Right lobe of liver (tissue), 6 donors: ENCODE data around the gene OPTC. TPM values are rescaled to one million over a fixed set of nuclear protein-coding genes. Genes with fewer than 3 reads are reported as not detected.

Experiments
- ATAC-seq, 4 donors: fragments of 200-7000 bp; cut with Tn5 transposase; one replicate each; pipeline ENCODE4 v1.9.1; 2020; ENCODE audit warnings: mild to moderate bottlenecking in 4 of 4, moderate library complexity in 4 of 4
- DNase-seq, 3 donors: peaks; one replicate each; pipeline ENCODE4 v3.0.0-alpha.2; 2020
- H3K27ac ChIP-seq, 3 donors: fragments of 200-600 bp; one replicate each; pipeline ENCODE4 v1.8.0; 2022
- H3K27me3 ChIP-seq, 2 donors: fragments of 200-600 bp; one replicate each; pipeline ENCODE4 v1.8.0; 2022
- H3K36me3 ChIP-seq, 4 donors: fragments of 200-600 bp; sonication (generic) in 1 of 4; one replicate each; pipeline versions ENCODE4 v1.5.1 to v1.8.0; 2017 to 2022; ENCODE audit warnings: control low read depth in 1 of 4
- H3K4me1 ChIP-seq, 4 donors: fragments of 200-600 bp; sonication (generic) in 1 of 4; one replicate each; pipeline versions ENCODE4 v1.5.1 to v1.8.0; 2017 to 2022; ENCODE audit warnings: control low read depth in 1 of 4
- H3K4me3 ChIP-seq, 3 donors: fragments of 200-600 bp; one replicate each; pipeline ENCODE4 v1.8.0; 2022
- H3K9me3 ChIP-seq, 4 donors: fragments of 200-600 bp; sonication (generic) in 1 of 4; one replicate each; pipeline versions ENCODE4 v1.5.1 to v1.8.0; 2017 to 2022; ENCODE audit warnings: control low read depth in 1 of 4
- CTCF ChIP-seq, 4 donors: fragments of 200-600 bp in 3 of 4; fragments of 450-650 bp in 1 of 4; IDR thresholded peaks; one replicate each; pipeline versions ENCODE4 v1.5.1 to v1.8.0; 2016 to 2022; ENCODE audit warnings: antibody characterized with exemption in 4 of 4, mild to moderate bottlenecking in 2 of 4
- POLR2A ChIP-seq: fragments of 450-650 bp; IDR thresholded peaks from one replicate; pipeline ENCODE4 v1.6.1; 2017; ENCODE audit warnings: antibody characterized with exemption, mild to moderate bottlenecking
- WGBS: methylation state at CpG from one replicate; pipeline ENCODE4 v1.1.6; 2018; ENCODE audit warnings: low coverage, low lambda C conversion rate; ENCODE audit not compliant: insufficient coverage; ENCODE audit errors: missing lambda C conversion rate; 5-methylcytosine and 5-hydroxymethylcytosine counted together
- intact Hi-C, 2 donors: fragments of 100-400 bp; cut with DNase I; formaldehyde crosslinking; loops; one replicate each; pipeline versions ENCODE4 v1.11.2 to v1.14.1; 2022
- total RNA-seq, 6 experiments: library from RNA; depleted of rRNA in 2 of 6; stranded (reverse); fragments of >200 nt in 2 of 6; fragmentation: NEBNext Ultra II Directional in 3 of 6; extraction: Animal tissue kit (Norgen Biotek cat#: 25700) in 3 of 6; gene quantifications; one replicate each; pipeline versions ENCODE4 v1.1.0 to v1.2.4, GENCODE V29; 2016 to 2023
- donor health status: DM: no; HTN: yes; CAD: no.
- donor health status: DM: no; HTN: no; CAD: no.
- donor health status: DM: no; HTN: no; CAD: no.
- donor health status: DM: no; HTN: yes; CAD: no.
- donor health status: DM: no; HTN: yes; CAD: no.

The OPTC gene
- total RNA-seq, 6 experiments from 2014 or later: not detected

- intact Hi-C loops: loop anchor here in 1 of 2 donors (10.0 kb wide), 1 partner anchor 112 kb away; the partner anchor contains the start of gene ATP2B4
Observed at GRCh38 chr1:203512848-203513584, 19.1 kb downstream of the OPTC start.

GRCh38 chr1:203513585-203514031 lies 19.7 kb downstream of the OPTC start:
- WGBS: 94% methylated on average over 4 of the region's 9 CpGs
- intact Hi-C loops: loop anchor here in 1 of 2 donors (10.0 kb wide), 1 partner anchor 111 kb away; the partner anchor contains the start of gene ATP2B4

More at GRCh38 chr1:203512848-203513584, 19.1 kb downstream of the OPTC start:
- no peaks in the 10 kb centered on the region for H3K9me3 ChIP-seq
- no peaks in the 10 kb centered on the region for H3K27me3 ChIP-seq
- no peak for TF ChIP-seq CTCF (IDR thresholded peaks at IDR 0.05)
- TF ChIP-seq POLR2A: no peak
- no peaks in the 10 kb centered on the region for H3K36me3 ChIP-seq
- WGBS: 36% methylated on average over 8 of the region's 10 CpGs
- no peak for DNase-seq
- no peaks in the 10 kb centered on the region for H3K4me1 ChIP-seq
- H3K4me3 ChIP-seq: no peak overlapping the region
- no peak overlapping the region for H3K27ac ChIP-seq
- ATAC-seq: peak in 1 of 4 donors; percentile 73

GRCh38 chr1:203516184-203516583 lies 22.2 kb downstream of the OPTC start:
- peaks cover 0 to 5% (median 0%) of the 10 kb centered on the region in 4 donors for H3K4me1 ChIP-seq
- WGBS: no CpG with 5 or more reads among the region's 9 CpGs
- H3K9me3 ChIP-seq: no peaks in the 10 kb centered on the region
- H3K27ac ChIP-seq: no peak overlapping the region
- TF ChIP-seq POLR2A (no peak), CTCF (IDR thresholded peaks at IDR 0.05) (no peak)
- intact Hi-C loops: loop anchor here in 1 of 2 donors (10.0 kb wide), 1 partner anchor 109 kb away; the partner anchor contains the start of gene ATP2B4
- no peak overlapping the region for H3K4me3 ChIP-seq
- ATAC-seq (no peak), DNase-seq (no peak)
- H3K36me3 ChIP-seq: no peaks in the 10 kb centered on the region
- H3K27me3 ChIP-seq: no peaks in the 10 kb centered on the region

More at GRCh38 chr1:203513585-203514031, 19.7 kb downstream of the OPTC start:
- no peak for ATAC-seq
- Histone ChIP-seq H3K4me1 (no peaks in the 10 kb centered on the region), H3K4me3 (no peak overlapping the region), H3K27me3 (no peaks in the 10 kb centered on the region), H3K9me3 (no peaks in the 10 kb centered on the region), H3K36me3 (no peaks in the 10 kb centered on the region), H3K27ac (no peak overlapping the region)
- no peak for DNase-seq
- TF ChIP-seq POLR2A (no peak), CTCF (IDR thresholded peaks at IDR 0.05) (no peak)

GRCh38 chr1:203516906-203517305 lies 23.0 kb downstream of the OPTC start:
- no peak for TF ChIP-seq CTCF (IDR thresholded peaks at IDR 0.05)
- TF ChIP-seq POLR2A: no peak
- DNase-seq (no peak), ATAC-seq (no peak)
- Histone ChIP-seq H3K27ac (no peak overlapping the region), H3K36me3 (no peaks in the 10 kb centered on the region), H3K4me3 (no peak overlapping the region), H3K27me3 (no peaks in the 10 kb centered on the region), H3K9me3 (no peaks in the 10 kb centered on the region), H3K4me1 (peaks cover 0 to 11% (median 0%) of the 10 kb centered on the region in 4 donors)
- intact Hi-C loops: loop anchor here in 1 of 2 donors (10.0 kb wide), 1 partner anchor 108 kb away; the partner anchor contains the start of gene ATP2B4
- 80% methylated on average over 1 of the region's 5 CpGs for WGBS
